Mucosa of descending colon (tissue), 3 donors: ENCODE results near the gene CRYBB2. TPM values are rescaled to one million over a fixed set of nuclear protein-coding genes. Genes with fewer than 3 reads are reported as not detected.
A peak's percentile ranks its signal among the peaks of the same experiment; 100 is the strongest.
"Not testable (repeated sequence)": the region's sequence is repeated elsewhere in the genome, so short reads cannot be mapped to it uniquely, and the experiment has no call there.

ENCODE experiments used
- ATAC-seq: fragments of 200-7000 bp; cut with Tn5 transposase; one replicate; pipeline ENCODE4 v1.9.1; 2020; ENCODE audit warnings: mild to moderate bottlenecking, moderate library complexity
- DNase-seq, 3 donors: peaks; one replicate each; pipeline ENCODE4 v3.0.0-alpha.2; 2020
- H3K36me3 ChIP-seq: fragments of 200-600 bp; one replicate; pipeline ENCODE4 v1.8.0; 2021; ENCODE audit warnings: low read depth, mild to moderate bottlenecking
- H3K4me1 ChIP-seq: fragments of 200-600 bp; one replicate; pipeline ENCODE4 v1.8.0; 2021; ENCODE audit warnings: low read depth, mild to moderate bottlenecking
- H3K4me3 ChIP-seq: fragments of 200-600 bp; one replicate; pipeline ENCODE4 v1.8.0; 2021; ENCODE audit warnings: mild to moderate bottlenecking
- H3K9me3 ChIP-seq: fragments of 200-600 bp; one replicate; pipeline ENCODE4 v1.8.0; 2021; ENCODE audit warnings: mild to moderate bottlenecking
- CTCF ChIP-seq: fragments of 200-600 bp; IDR thresholded peaks from one replicate; pipeline ENCODE4 v1.8.0; 2022; ENCODE audit warnings: antibody characterized with exemption, mild to moderate bottlenecking
- intact Hi-C, 2 donors: fragments of 100-400 bp; cut with DNase I in 1 of 2; cut with micrococcal nuclease in 1 of 2; formaldehyde crosslinking; loops; one replicate each; pipeline versions ENCODE4 v1.11.0 to v1.11.1; 2022; cut with DNase I, micrococcal nuclease
- total RNA-seq, 3 donors: library from RNA; stranded (reverse); fragmentation: NEBNext Ultra II Directional in 2 of 3; extraction: Animal tissue kit (Norgen Biotek cat#: 25700) in 2 of 3; gene quantifications; one replicate each; pipeline versions ENCODE4 v1.2.1 to v1.2.4, GENCODE V29; 2021 to 2023
- donor health status: DM: no; HTN: no; CAD: no; lungs with moderate emphysema.
- donor health status: DM: no; HTN: no; CAD: no.
- donor health status: DM: no; HTN: yes; CAD: no.

The CRYBB2 gene
- total RNA-seq, 3 donors from 2014 or later, result 0.84 TPM; not detected in 2

GRCh38 chr22:25228822-25229221 lies 9.4 kb downstream of the CRYBB2 start:
- no peaks in the 10 kb centered on the region for H3K4me1 ChIP-seq
- DNase-seq (no peak), ATAC-seq (no peak)
- no peaks in the 10 kb centered on the region for H3K36me3 ChIP-seq
- no peak overlapping the region for H3K4me3 ChIP-seq
- H3K9me3 ChIP-seq, result no peaks in the 10 kb centered on the region
- TF ChIP-seq CTCF, result no peak
- intact Hi-C loops, result no loop called here

- H3K4me3 ChIP-seq, H3K4me1 ChIP-seq, H3K9me3 ChIP-seq, H3K36me3 ChIP-seq, ATAC-seq, DNase-seq, intact Hi-C loops: not testable (repeated sequence)
These were observed 11.3 kb downstream of the CRYBB2 start for GRCh38 chr22:25230760-25231159.

DNA sequence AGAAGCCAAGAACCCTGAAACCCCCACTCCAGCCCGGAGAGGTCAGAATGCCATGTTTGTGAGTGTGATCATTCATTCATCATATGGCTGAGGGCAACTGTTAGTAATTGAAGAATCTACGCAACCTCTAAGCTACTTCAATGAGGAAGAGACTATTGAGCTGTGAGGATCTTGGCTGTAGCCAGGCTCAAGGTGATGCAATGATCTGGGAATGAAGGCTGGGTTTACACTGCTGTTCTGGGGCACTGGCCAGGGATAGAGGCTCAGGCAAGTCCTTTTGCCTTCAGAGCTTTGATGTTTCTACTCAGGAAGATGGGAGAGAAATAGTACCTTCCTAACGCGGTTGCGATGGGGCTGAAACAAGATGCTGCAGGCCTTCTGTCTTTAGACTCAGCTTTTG lies 12.9 kb downstream of the CRYBB2 start:
- Histone ChIP-seq H3K9me3 (no peaks in the 10 kb centered on the region), H3K36me3 (no peaks in the 10 kb centered on the region), H3K4me3 (no peak overlapping the region), H3K4me1 (no peaks in the 10 kb centered on the region)
- DNase-seq, result no peak
- no peak for TF ChIP-seq CTCF
- ATAC-seq, result no peak
- intact Hi-C loops, result no loop called here

GRCh38 chr22:25233706-25234105 lies 14.3 kb downstream of the CRYBB2 start:
- intact Hi-C loops, H3K4me3 ChIP-seq, DNase-seq, H3K9me3 ChIP-seq, H3K4me1 ChIP-seq, H3K36me3 ChIP-seq, ATAC-seq: not testable (repeated sequence)

GRCh38 chr22:25235547-25236290 lies 16.3 kb downstream of the CRYBB2 start:
- ATAC-seq, result peak; percentile 99
- TF ChIP-seq CTCF, result peak; percentile 54
- H3K4me3 ChIP-seq, result no peak overlapping the region
- DNase-seq, result peak; percentile 82 to 88 (median 83)
- H3K36me3 ChIP-seq, result no peaks in the 10 kb centered on the region
- no peaks in the 10 kb centered on the region for H3K9me3 ChIP-seq
- intact Hi-C loops, result no loop called here
- H3K4me1 ChIP-seq, result no peaks in the 10 kb centered on the region

GRCh38 chr22:25236417-25236816 lies 17.0 kb downstream of the CRYBB2 start:
- no peak for ATAC-seq

More at GRCh38 chr22:25236417-25236816, 17.0 kb downstream of the CRYBB2 start:
- intact Hi-C loops, result no loop called here
- no peak for DNase-seq
- no peak overlapping the region for H3K4me3 ChIP-seq
- no peaks in the 10 kb centered on the region for H3K36me3 ChIP-seq
- no peaks in the 10 kb centered on the region for H3K4me1 ChIP-seq
- H3K9me3 ChIP-seq, result no peaks in the 10 kb centered on the region
- TF ChIP-seq CTCF, result no peak
